Frontal cortex (tissue), 4 donors: ENCODE results near the gene ZNF385B. TPM values are rescaled to one million over a fixed set of nuclear protein-coding genes. Genes with fewer than 3 reads are reported as not detected.

Experiments used
- DNase-seq, 2 donors: peaks; one replicate each; pipeline ENCODE4 v3.0.0; 2012; ENCODE audit warnings: low spot score in 2 of 2
- FAIRE-seq: peaks from 2 replicates; lab custom pipeline; 2012; peaks lifted over from hg19 to GRCh38; lab: Jason Lieb, UNC
- total RNA-seq: library from RNA; depleted of rRNA; stranded (reverse); fragments of >200 nt; gene quantifications from one replicate; pipeline ENCODE4 v1.2.3, GENCODE V29; 2014
- donor health status: control.
- donor health status: control.
- donor health status: control.

ZNF385B gene
- total RNA-seq, 1 donor from 2014 or later = 7.7 TPM

DNA sequence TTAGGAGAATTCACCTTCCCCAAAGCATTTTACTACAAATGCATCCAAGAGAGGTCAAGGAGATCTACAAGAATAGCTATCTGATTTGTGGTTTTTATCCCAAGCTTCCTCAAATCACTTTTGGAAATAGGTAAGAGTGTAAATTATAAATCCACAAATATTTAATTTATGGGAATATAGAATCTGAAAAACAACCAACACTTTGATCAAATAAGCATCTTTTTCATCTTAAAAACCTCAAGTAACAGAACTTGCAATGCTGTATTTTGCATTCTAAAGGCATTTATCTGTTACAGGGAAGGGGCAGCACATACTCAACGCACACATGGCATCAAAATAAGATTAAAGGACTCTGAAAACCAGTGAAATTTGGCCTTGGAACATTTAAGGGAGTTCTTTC is 1.9 kb downstream of the ZNF385B start:
- no peak for DNase-seq
- no peak for FAIRE-seq

DNA sequence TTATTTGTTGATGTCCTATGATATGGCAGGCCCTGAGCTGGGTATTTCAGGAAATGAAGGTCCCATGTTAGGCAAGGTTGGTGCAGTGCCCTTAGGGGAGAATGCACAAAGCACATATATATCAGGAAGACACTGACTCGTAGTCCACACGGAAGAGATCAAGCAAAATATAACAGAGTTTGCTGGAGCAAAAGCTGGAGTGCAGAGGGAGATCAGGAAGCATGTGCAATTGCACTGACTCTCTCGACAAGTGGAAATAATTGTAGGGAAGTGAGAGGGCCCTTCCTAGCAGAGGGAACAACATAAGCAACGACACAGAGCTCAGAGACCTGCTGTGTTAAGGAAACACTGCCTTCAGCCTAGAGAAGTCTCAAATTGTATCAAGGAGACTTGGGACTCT is 4.2 kb downstream of the ZNF385B start:
- DNase-seq (no peak), FAIRE-seq (no peak)

DNA sequence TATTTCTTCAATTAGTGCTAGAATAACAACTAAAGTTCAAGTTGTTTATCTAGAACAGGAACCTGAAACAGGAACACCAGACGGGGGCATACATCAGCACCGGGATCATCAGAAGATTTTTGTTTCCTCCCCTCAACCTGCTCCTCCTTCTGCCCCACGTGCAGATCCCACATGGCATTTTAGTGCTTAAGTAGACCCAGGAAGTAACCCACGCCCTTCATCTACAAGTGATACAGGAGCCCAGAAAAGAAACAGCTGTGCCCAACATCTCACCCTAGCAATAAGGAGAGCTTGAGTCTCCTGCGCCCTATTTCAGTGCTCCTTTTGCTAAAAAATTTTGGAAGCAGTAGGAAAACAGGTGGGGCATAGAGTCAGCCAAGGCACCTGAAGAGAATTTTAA is 5.2 kb downstream of the ZNF385B start:
- DNase-seq (no peak), FAIRE-seq (no peak)

DNA sequence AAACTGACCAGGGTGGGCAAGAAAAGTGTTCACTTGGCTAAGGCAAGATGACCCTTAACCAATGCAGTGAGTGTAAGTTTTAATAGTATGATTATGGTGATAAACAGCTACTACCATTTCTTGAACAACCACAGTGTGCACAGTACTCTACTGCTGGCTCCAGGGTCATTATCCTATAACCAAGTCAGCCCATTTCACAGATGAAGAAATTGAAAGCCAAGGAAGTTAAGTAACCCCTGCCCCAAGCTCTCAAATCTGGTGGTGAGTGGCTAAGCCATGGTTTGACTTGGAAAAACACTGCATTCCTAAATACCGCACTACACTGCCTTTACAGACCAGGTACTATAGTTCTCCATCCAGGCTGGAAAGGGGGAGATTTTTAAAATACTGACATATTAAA is 5.7 kb downstream of the ZNF385B start:
- DNase-seq (no peak), FAIRE-seq (no peak)

DNA sequence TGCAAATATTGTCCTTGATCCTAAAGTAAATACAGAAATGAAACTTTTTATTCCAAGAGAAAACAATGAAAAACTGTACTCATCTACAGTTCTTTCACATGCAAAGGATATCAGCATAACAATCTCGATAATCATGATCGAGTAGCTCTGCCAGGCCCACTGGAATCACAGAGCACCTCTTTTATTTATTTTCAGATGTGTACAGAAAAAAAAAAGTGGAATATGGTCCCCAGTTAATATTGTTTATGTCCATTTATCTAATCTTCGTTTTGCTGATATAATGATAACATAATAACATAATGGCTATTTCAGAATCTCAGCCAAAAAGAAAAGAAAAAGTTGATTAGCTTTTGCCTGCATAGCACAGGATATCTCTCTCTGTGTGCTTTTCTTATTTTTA is 6.5 kb downstream of the ZNF385B start:
- FAIRE-seq = no peak
- DNase-seq = no peak

DNA sequence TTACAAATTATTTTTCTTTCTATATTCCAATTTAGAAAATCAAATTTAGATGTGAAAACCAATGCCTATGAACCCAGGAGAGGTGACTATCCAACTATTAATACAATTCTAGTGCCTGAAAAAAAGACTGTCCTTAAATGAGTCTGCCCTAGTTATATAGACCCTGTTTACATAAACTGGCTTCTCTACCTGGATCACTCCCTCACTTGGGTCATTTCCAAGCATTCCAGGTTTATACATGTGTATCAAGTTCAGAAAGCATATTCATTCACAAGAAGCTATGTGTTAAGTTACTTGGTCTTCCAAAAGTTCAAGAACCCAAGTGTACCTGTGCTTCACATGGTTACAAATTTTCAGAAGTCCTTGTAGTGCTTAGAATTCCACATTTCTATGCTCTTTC is 8.3 kb downstream of the ZNF385B start:
- FAIRE-seq (no peak), DNase-seq (no peak)

DNA sequence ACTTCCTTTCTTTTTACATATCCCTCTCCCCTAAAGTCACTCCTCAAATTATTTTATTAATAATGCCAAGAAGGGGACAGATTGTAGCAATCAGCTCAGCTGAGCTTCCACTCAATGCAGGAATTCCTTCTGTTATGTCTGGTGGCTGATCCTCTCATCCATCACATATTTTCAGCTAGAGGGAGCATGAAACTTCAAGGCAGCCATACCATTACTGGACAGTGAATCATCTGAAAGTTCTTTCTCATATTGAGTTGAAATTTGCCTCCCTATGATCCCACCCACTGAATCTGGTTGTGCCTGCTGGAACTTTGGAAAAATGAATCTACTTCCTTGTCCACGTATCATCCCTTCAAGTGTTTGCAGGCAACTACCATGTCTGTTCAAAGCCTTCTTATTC is 11.2 kb downstream of the ZNF385B start:
- FAIRE-seq (no peak), DNase-seq (no peak)

DNA sequence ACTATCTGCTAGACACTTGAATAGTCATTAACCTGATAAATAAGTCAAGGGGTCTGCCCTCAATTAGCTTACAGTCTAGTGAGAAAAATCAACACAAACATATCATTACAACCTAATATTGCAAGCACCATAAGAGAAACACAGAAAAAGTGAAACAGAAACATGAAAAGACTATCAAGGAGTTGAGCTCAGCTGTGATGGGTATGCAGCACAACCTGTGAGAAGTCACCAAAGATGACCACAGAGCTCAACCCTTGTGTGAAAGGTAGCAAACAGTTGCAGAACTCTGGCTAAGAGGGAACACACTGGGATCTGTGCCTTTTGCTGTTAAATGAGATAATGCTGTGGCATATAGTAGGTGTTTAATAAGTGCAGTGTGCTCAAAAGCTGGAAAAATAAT is 11.7 kb downstream of the ZNF385B start:
- DNase-seq = no peak
- no peak for FAIRE-seq

DNA sequence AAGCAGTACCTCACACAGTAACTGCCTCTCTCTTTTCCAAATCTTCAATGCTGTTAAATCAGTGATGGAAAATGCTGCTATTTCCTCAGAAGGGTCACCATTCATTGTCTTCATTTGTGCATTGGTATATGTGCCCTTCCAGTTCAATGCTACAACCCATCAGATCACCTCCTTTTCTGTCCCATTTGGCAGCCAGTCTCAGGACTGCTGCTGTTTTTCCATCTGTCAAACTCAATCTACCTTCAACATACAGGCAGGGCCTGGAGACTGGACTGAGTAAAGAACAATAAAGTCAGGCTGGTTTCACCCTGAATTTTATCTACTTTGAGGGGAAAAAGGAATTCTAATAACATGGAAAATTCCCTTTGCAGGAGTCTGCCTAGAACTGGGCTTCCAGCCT is 17.9 kb downstream of the ZNF385B start:
- FAIRE-seq (no peak), DNase-seq (no peak)

DNA sequence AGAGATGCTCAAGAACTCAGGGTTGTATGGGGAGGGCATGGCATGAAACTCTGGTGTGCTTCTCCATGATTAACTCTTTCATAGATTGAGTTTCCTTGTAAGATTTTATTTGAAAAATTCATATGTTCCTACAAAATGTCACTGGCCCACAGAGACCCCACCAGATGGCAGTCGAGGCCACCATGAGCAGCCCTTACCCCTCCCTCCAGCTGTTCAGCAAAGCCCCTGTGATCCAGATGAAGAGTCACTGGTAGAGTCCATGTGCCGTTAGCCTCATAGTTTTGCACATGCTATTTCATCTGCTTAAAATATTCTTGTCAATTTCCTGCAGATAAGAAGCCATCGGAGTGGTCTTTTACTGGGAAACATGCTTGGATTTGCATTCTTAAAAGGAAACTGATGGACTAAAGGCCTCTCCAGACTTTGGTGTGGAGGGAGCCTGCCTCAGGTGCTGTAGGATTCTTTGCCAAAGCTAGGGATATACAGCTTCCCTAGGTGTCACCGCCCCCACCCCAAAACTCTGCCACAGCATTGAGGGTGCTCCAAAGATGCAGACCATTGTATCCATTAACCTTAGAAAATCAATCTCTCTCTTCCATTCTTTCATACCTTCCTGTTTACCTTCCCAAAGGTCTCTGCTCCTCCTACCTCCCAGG is 18.8 kb downstream of the ZNF385B start:
- no peak for FAIRE-seq
- DNase-seq = no peak

DNA sequence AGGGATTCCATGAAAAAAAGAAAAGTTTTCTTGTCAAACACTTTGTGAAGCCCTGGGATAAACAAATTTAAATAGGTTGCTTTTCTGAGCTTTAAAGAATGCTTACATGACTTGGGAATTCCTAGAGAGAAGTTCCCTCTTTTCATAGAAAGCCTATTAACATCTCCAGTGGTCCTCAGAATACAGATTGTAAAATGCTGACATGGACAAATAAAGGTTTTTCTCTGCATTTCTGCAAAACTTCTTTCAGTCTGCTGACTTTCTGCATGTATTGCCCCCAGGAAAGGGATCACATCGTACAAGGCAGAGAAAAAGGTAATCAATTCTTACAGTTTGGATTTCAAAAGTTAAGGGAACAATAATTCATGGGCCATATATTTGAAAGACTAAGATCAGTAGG is 20.6 kb downstream of the ZNF385B start:
- DNase-seq (no peak), FAIRE-seq (no peak)

DNA sequence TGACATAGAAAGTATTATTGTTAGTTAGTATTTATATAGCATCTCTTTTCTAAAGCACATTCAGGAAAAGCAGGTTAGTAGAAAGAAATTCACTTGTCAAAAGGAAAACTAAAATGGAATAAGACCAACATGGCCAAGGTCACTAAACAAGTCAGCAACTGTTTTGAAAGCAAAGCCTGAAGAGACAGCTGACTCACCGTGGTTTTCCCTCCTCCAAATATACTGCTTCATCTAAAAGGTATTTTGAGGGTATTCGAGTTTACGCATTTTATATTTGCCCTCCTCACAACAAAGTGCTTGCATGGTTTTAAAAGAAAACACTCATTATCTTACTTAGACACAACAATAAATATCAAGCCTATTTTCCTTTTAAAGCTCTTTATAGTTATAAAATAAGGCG is 24.0 kb downstream of the ZNF385B start:
- DNase-seq (no peak), FAIRE-seq (no peak)

DNA sequence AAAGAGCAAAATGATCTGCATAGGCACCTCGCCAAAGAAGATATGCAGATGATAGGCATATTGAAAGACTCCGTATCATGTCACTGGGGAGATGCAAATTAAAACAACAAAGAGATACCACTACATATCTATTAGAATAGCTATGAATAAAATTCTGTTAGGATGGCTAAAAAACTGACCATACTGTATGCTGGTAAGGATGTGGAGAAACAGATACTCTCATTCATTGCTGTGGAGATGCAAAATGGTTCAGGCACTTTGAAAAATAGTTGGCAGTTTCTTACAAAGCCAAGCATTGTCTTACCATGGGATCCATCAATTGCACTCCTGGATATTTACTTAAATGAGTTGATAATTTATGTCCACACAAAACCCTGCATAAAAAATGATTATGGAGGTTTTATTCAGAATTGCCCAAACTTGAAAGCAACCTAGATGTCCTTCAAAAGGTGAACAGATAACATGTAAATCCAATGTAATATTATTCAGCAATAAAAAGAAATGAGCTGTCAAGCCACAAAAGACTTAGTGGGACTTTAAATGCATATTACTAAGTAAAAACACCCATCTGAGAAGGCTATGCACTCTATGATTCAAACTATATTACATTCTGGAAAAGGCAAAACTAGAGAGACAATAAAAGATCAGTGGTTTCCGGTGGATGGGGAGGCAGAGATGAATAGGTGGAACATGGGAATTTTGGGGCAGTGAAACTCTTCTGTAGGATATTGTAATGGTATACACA is 31.2 kb downstream of the ZNF385B start:
- FAIRE-seq (no peak), DNase-seq (no peak)

DNA sequence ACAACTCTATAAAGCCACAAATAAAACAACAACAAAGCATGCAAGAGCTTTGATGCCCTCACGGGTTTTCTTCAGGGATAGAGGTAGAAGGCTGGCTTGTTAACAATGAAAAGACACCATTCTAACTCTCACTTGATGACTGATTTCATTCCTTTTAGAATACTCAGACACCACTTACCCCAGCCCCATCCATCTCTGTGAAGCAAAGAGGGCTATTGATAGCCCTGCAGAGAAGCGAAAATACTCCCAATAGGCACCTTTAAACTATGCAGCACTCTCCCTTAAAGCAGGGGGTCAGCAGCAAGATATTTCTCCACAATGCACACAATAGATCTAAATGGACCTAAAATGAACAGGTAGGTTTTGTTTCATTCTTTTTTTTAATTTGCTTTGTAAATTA is 35.1 kb downstream of the ZNF385B start:
- FAIRE-seq = no peak
- no peak for DNase-seq

DNA sequence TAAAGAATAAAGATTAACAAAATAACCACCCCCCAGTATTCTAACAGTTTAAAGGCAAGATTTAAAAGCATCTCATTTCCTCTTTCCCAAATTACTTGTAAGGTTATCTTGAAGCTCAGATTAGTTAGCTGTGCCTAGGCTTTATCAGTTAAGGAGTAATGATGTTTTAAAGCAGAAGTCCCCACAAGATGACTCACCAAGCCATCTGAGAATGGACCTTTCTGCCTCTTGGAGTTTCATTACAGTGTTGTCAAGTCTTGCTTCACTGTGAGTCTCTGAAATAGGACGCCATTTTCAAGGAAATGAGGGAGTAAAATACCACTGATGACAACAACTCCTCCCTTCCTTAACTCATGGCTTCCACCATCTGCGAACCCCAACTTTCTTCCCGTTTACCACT is 35.9 kb downstream of the ZNF385B start:
- DNase-seq = no peak
- FAIRE-seq = no peak

DNA sequence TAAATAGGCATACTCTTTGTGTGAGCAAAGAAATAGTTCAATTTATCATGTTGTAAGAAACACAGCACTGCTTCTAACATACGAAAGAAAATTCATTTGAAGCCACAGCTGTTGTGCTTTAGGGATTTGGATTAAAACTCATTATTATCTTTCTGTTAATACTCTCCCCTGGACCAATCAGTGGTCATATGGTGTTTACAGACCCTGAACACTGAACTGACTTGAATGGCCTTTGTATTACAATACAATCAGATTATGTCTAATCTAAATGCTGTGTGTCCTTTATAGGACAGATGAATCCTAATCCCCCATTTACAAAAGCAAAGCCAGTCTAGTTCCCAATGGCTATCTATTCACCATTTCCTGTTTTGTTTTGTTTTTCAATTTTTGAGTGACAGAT is 36.5 kb downstream of the ZNF385B start:
- no peak for DNase-seq
- FAIRE-seq = no peak

DNA sequence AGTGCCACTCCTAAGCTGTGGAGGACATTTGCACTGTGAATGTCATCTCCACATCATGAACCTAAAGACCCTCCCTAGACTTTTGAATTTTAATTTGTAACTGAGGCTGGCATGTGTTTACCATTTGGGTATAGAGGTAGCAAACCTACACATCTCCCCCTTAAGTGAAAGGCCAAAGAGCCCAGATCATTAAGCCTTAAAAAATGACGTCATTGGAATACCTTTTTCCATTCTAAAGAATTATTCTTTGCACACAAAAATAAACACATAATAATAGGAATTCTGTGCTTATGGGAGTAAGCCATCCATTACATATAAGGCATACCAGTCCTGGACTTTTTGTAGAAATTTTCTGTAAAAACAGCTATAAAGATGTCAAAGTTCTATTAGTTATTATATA is 38.9 kb downstream of the ZNF385B start:
- no peak for DNase-seq
- FAIRE-seq = no peak

DNA sequence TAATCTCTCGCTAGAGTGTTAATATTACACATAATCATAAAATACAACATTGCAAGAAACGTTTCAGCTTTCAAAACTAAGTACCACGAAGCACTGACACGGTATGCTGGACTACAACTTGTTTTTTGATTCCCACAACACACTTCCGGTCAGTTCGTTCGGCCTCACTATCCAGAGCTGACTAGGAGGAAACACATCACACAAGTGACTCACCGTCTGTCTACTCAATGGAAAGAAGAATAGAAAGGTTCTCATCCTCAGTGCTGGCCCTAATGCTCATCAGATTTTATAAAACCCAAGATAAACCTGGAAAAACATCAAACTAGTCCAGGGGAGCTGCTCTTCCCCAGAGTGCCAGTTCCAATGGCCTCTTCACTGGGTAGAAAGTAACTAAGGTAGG is 42.9 kb downstream of the ZNF385B start:
- DNase-seq (no peak), FAIRE-seq (no peak)

DNA sequence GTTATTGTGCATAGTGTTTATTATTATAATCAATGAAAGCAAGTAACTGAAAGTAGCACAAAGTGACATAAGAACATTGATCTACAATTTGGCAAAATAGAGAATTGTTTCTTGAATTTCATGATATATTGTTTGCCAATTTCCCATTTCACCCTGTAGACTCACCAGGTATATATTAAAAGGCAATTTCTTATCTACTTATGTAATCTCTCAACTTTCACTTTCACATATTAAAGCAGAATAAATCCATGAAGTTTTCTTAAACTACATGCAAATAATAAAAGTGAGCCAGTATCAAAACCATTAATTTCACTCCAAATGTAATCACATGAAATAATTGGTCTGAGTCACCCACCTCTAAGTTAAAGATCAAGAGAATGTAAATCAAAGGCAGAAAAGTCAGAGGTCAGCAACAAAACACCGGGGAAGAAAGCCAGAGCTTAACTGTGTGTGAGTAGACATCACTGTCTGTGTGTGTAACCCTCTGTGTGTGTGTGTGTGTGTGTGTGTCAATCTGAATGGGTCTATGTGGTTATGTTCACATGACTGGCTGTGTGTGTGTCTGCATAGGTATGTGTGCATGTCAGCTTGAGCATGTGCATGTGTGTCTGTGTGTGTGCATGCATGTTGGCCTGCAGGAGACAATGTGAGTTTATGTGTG is 44.1 kb downstream of the ZNF385B start:
- FAIRE-seq = no peak
- DNase-seq = no peak

DNA sequence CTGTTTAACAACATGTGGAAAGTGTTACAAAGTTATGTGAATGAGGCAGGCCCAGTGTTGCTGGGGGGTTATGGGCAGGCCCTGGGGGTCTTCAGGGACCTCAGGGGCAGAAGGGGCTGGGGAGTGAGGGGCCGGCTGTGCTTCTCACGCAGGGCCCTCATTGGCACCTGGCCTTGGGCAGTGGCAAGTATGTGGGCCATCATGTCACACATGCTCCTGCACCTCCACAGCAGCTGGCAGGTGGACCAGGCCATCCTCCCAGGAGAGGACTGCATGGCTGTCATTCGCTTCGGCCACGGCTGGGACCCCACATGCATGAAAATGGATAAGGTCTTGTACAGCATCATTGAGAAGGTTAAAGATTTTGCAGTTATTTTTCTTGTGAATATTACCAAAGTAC is 47.4 kb downstream of the ZNF385B start:
- DNase-seq (no peak), FAIRE-seq (no peak)

DNA sequence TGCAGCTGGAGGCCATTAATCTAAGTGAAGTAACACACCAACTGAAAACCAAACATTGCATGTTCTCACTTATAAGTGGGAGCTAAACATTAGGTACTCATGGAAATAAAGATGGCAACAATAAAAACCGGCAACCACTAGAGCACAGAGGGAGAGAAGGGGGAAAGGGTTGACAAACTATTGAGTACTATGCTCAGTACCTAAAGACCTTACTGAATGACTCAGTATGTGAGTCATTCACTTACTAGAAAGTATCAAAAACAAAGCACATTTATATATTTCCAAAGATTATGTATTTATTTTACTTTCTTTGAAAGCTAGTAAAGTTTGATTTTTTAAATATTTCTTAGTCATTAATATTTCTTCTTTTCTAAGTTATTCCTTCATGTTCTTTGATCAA is 48.9 kb downstream of the ZNF385B start:
- FAIRE-seq (no peak), DNase-seq (no peak)
